BLaER1 treated with 17β-estradiol and CSF1 and Interleukin-3, amounts not matched to agents 10 nM and 100 nM (cell line): ENCODE results near the gene DLL1.
"Not testable (repeated sequence)": the region's sequence is repeated elsewhere in the genome, so short reads cannot be mapped to it uniquely, and the experiment has no call there.

Source experiments
- H3K27ac ChIP-seq, 11 experiments: shearing (Covaris generic); formaldehyde crosslinking; 2 replicates each; pipeline ENCODE4 v1.8.1; 2022
- H3K27me3 ChIP-seq, 11 experiments: shearing (Covaris generic); formaldehyde crosslinking; 2 replicates each; pipeline ENCODE4 v1.8.1; 2022
- H3K36me3 ChIP-seq, 11 experiments: shearing (Covaris generic); formaldehyde crosslinking; 2 replicates each; pipeline ENCODE4 v1.8.1; 2022
- H3K4me1 ChIP-seq, 10 experiments: shearing (Covaris generic); formaldehyde crosslinking; 2 replicates each; pipeline ENCODE4 v1.8.1; 2022
- H3K4me2 ChIP-seq, 11 experiments: shearing (Covaris generic); formaldehyde crosslinking; 2 replicates each; pipeline ENCODE4 v1.8.1; 2022
- H3K4me3 ChIP-seq, 10 experiments: shearing (Covaris generic); formaldehyde crosslinking; 2 replicates each; pipeline ENCODE4 v1.8.1; 2022
- H3K9ac ChIP-seq, 11 experiments: shearing (Covaris generic); formaldehyde crosslinking; 2 replicates each; pipeline ENCODE4 v1.8.1; 2022
- H3K9me3 ChIP-seq, 11 experiments: shearing (Covaris generic); formaldehyde crosslinking; replicated peaks in 1 of 11; 2 replicates each; pipeline ENCODE4 v1.8.1; 2022
- H4K20me1 ChIP-seq, 11 experiments: shearing (Covaris generic); formaldehyde crosslinking; 2 replicates each; pipeline ENCODE4 v1.8.1; 2022
- Cebpa-rat ChIP-seq, 11 experiments: shearing (Covaris generic); IDR thresholded peaks; 2 replicates each; pipeline ENCODE4 v1.8.1; 2022

DLL1 gene, protein sequence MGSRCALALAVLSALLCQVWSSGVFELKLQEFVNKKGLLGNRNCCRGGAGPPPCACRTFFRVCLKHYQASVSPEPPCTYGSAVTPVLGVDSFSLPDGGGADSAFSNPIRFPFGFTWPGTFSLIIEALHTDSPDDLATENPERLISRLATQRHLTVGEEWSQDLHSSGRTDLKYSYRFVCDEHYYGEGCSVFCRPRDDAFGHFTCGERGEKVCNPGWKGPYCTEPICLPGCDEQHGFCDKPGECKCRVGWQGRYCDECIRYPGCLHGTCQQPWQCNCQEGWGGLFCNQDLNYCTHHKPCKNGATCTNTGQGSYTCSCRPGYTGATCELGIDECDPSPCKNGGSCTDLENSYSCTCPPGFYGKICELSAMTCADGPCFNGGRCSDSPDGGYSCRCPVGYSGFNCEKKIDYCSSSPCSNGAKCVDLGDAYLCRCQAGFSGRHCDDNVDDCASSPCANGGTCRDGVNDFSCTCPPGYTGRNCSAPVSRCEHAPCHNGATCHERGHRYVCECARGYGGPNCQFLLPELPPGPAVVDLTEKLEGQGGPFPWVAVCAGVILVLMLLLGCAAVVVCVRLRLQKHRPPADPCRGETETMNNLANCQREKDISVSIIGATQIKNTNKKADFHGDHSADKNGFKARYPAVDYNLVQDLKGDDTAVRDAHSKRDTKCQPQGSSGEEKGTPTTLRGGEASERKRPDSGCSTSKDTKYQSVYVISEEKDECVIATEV

DNA sequence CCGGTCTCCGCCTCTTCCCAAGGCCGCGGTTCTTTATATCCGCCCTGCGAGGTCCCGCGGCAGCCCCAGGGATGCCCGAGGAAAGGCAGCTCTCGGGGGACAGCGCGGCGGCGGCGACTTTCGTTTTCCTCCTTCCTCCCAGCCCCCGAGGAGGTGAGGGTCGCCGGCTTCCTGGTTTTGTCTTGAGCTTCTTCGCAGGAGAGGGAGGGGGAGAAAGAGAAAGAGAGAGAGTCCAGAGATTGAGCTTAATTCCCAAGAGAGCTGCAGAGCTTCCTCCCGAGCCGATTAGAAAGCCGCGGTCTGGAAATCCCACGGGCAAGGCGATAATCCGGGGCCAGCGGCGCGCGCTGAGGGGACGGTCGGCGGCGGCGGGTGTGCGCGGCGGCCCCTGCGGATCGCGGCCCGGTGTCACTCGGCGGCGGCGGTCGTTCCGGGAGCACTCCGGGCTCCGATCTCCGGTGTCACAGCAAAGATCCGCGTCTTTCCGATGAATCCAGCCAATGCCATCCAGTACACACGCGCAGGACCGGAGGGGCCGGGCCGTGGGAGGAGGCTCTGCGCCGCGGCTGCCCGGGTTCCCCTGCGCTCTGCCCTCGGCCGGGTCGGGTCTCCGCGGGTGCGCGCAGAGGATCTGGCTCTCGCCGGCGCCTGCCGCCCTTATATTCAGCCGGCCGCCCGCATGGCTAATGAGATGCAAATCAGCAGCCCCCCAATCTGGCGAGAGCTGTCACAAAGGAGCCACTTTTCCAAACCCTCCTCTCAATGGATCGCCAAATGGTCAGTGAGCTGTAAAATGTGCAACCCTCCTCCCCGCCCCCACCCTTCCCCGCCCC, at the start of gene DLL1:
DLL1 (minus strand) TSS at position 783 of the 833 bp plus-strand sequence. CDS start 939 bp downstream, outside the sequence.
- Histone ChIP-seq H3K4me1 (peaks cover 34 to 68% (median 45%) of the 10 kb centered on the region in 10 experiments), H3K36me3 (peaks cover 0 to 40% (median 0%) of the 10 kb centered on the region in 11 experiments; a peak in 4 of 22 replicates), H3K27ac (peak within 1 kb of the TSS in 3 of 11 experiments; percentile 33 to 50 (median 36); a peak in 4 of 22 replicates), H3K9me3 (no peaks in the 10 kb centered on the region; a peak in 1 of 22 replicates), H3K4me3 (peak within 1 kb of the TSS; percentile 58 to 75 (median 69)), H3K27me3 (peaks cover 96 to 100% (median 100%) of the 10 kb centered on the region in 11 experiments), H4K20me1 (peaks cover 49 to 96% (median 84%) of the 10 kb centered on the region in 11 experiments; a peak in 21 of 22 replicates), H3K9ac (peak within 1 kb of the TSS; percentile 46 to 85 (median 66)), H3K4me2 (peak within 1 kb of the TSS; percentile 96 to 100 (median 99))
- no peak for TF ChIP-seq Cebpa-rat (IDR thresholded peaks at IDR 0.05)

DNA sequence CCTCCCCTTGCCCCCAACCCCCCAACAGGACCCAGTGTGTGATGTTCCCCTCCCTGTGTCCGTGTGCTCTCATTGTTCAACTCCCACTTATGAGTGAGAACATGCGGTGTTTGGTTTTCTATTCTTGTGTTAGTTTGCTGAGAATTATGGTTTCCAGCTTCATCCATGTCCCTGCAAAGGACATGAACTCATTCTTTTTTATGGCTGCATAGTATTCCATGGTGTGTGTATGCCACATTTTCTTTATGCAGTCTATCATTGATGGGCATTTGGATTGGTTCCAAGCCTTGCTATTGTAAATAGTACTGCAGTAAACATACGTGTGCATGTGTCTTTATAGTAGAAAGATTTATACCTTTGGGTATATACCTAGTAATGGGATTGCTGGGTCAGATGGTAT, 44.3 kb upstream of the DLL1 start:
- H3K27me3 ChIP-seq, H3K4me3 ChIP-seq, H3K4me1 ChIP-seq, H3K9ac ChIP-seq, H3K27ac ChIP-seq, H3K4me2 ChIP-seq: not testable (repeated sequence)
- Histone ChIP-seq H3K9me3 (peaks cover 6 to 15% (median 11%) of the 10 kb centered on the region in 11 experiments; a peak in 18 of 22 replicates), H4K20me1 (peaks cover 4 to 50% (median 28%) of the 10 kb centered on the region in 11 experiments; a peak in 14 of 22 replicates), H3K36me3 (peaks cover 51 to 93% (median 64%) of the 10 kb centered on the region in 11 experiments)

DNA sequence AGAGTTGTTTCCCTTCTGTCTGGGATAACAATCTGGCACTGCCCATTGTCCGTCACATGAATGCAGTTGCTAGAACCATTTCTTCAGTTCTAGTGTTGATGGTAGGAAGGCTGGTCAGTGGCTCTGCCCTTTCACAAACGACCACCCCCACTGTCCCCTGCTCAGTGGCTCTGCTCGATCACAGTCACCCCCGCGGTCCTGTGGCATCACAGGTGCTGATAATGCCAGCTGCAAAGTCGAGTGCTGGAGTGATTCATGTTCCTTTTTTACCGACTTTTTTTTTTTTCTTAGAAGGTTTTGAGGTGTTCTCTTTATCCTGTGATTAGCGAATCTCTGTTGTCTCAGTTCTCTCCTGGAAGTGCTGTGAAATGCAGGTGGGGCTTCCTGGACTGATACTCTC, 38.4 kb upstream of the DLL1 start:
- no peaks in the 10 kb centered on the region for H3K4me1 ChIP-seq
- peaks cover 0 to 2% (median 0%) of the 10 kb centered on the region in 11 experiments; a peak in 2 of 22 replicates for H3K9me3 ChIP-seq
- no peak for TF ChIP-seq Cebpa-rat (IDR thresholded peaks at IDR 0.05)
- H3K9ac ChIP-seq: no peak overlapping the region
- no peak overlapping the region for H3K4me3 ChIP-seq
- H3K27me3 ChIP-seq: no peaks in the 10 kb centered on the region
- no peak overlapping the region for H3K27ac ChIP-seq
- peaks cover 9 to 48% (median 28%) of the 10 kb centered on the region in 11 experiments; a peak in 17 of 22 replicates for H4K20me1 ChIP-seq
- no peak overlapping the region for H3K4me2 ChIP-seq
- H3K36me3 ChIP-seq: peaks cover 84 to 98% (median 95%) of the 10 kb centered on the region in 11 experiments

DNA sequence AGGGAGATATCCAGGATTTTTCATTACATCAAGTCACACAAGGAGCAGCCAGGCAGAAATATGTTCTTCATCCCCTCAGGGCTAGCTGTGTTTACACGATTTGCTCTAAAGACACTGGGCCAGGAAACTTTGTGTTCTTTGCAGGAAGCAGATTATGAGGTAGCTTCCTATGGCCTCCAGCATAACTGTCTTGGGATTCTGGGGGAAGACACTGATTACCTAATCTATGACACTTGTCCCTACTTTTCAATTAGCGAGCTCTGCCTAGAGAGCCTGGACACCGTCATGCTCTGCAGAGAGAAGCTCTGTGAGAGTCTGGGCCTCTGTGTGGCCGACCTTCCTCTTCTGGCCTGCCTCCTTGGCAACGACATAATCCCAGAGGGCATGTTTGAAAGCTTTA, 26.8 kb upstream of the DLL1 start:
- TF ChIP-seq Cebpa-rat (IDR thresholded peaks at IDR 0.05): no peak
- peaks cover 58 to 97% (median 72%) of the 10 kb centered on the region in 11 experiments for H3K36me3 ChIP-seq
- peaks cover 0 to 11% (median 0%) of the 10 kb centered on the region in 10 experiments; a peak in 3 of 20 replicates for H3K4me1 ChIP-seq
- H3K4me3 ChIP-seq: no peak overlapping the region
- no peak overlapping the region for H3K27ac ChIP-seq
- H4K20me1 ChIP-seq: peaks cover 45 to 98% (median 82%) of the 10 kb centered on the region in 11 experiments
- no peak overlapping the region; a peak in 1 of 22 replicates for H3K4me2 ChIP-seq
- no peaks in the 10 kb centered on the region for H3K27me3 ChIP-seq
- H3K9ac ChIP-seq: no peak overlapping the region
- H3K9me3 ChIP-seq: no peaks in the 10 kb centered on the region

DNA sequence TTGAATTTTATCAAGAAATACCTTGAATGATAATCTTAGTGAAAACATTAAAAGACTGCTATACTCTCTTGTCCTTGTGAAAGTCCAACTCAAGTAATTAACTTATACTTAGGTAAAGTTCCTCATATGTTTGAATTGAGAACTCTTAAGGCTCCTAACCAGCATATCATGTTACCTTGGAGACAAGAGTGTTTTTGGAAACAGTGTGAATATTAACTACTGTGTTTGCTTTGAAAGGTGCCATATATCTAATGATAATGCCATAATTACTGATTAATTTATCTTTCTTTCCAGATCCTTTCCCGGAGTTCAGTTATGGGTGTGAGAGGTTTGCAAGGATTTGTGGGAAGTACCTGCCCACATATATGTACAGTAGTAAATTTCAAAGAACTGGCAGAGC, 26.2 kb upstream of the DLL1 start:
- Histone ChIP-seq H4K20me1 (peaks cover 51 to 98% (median 86%) of the 10 kb centered on the region in 11 experiments), H3K27me3 (no peaks in the 10 kb centered on the region), H3K4me2 (no peak overlapping the region), H3K36me3 (peaks cover 52 to 93% (median 67%) of the 10 kb centered on the region in 11 experiments), H3K9me3 (no peaks in the 10 kb centered on the region), H3K27ac (no peak overlapping the region), H3K4me3 (no peak overlapping the region), H3K9ac (no peak overlapping the region), H3K4me1 (peaks cover 0 to 11% (median 0%) of the 10 kb centered on the region in 10 experiments; a peak in 3 of 20 replicates)
- TF ChIP-seq Cebpa-rat (IDR thresholded peaks at IDR 0.05): no peak

DNA sequence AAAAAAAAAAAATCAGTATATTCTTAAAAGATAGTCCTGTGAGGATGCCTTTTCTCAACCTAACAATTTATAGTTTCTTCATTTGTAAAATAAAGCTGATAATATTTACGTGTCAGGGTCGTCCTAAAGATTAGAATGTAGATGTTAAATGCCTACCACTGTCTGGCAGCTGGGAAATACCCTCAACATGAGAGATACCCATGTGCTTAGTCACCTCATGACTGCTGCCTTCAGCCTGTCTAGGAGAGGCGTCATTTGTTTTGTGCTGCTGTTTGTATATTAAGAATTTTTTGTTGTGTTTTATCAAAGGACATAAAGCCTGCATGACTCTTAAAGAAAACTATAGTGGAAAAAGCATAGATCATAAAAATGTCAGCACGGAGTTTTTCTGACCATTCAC, 25.2 kb upstream of the DLL1 start:
- Histone ChIP-seq H3K4me1 (peaks cover 0 to 11% (median 0%) of the 10 kb centered on the region in 10 experiments; a peak in 3 of 20 replicates), H3K27me3 (no peaks in the 10 kb centered on the region), H3K9ac (no peak overlapping the region), H3K4me2 (no peak overlapping the region), H3K9me3 (no peaks in the 10 kb centered on the region), H3K27ac (no peak overlapping the region), H3K4me3 (no peak overlapping the region), H4K20me1 (peaks cover 61 to 99% (median 89%) of the 10 kb centered on the region in 11 experiments), H3K36me3 (peaks cover 47 to 92% (median 61%) of the 10 kb centered on the region in 11 experiments)
- no peak for TF ChIP-seq Cebpa-rat (IDR thresholded peaks at IDR 0.05)

DNA sequence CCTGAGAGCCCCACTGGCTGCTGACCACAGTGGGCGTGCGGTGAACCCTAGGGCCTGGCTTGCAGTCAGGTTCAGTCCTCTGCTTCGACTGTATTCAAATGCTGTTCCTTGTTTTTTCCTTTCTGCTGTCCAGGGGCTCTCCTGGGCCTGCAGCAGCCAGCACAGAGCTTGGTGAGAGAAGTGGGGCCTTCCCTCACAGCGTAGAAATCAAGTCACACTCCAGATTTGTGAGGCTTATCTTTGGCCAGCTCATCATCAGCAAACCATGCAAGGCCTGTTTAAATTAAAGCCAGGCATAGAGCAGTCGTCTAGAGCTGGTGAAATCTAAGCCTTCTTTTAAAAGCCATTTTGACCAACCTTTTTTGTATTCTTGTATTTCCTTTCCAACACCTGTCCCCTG, 24.1 kb upstream of the DLL1 start:
- H3K4me2 ChIP-seq: no peak overlapping the region
- H4K20me1 ChIP-seq: peaks cover 71 to 99% (median 93%) of the 10 kb centered on the region in 11 experiments
- no peak overlapping the region for H3K27ac ChIP-seq
- no peak overlapping the region for H3K4me3 ChIP-seq
- peaks cover 38 to 91% (median 61%) of the 10 kb centered on the region in 11 experiments for H3K36me3 ChIP-seq
- H3K9ac ChIP-seq: no peak overlapping the region
- H3K27me3 ChIP-seq: no peaks in the 10 kb centered on the region
- H3K4me1 ChIP-seq: peaks cover 0 to 22% (median under 1%) of the 10 kb centered on the region in 10 experiments; a peak in 4 of 20 replicates
- H3K9me3 ChIP-seq: no peaks in the 10 kb centered on the region
- no peak for TF ChIP-seq Cebpa-rat (IDR thresholded peaks at IDR 0.05)

DNA sequence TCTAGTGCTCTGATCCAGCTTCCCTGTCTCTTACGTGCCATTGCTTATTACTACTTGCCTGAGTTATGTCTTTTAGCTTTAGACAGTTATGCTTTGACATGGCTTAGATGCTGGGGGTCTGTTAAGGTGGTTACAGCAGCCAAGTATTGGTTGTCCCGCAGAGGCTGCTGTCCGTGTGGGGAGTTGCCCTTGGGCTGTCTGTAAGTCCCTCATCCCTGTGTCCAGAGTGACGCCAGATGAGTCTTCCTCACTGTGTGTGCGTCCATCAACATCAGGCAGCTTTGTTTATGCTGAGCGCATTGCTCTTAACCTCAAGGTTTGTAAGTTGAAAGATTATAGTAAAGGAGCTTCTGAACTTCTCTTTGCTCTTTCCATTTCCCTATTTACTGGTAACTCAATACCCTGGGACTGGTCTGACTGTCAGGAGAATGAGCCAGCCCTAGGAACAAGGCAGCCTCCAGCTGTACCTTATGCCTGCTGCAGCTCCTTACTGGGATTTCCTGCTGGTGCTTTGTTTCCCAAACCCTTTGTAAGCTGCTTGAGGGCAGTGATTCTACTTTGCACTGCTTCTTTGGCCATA, 22.9 kb upstream of the DLL1 start:
- H3K4me3 ChIP-seq: no peak overlapping the region
- no peak overlapping the region for H3K4me2 ChIP-seq
- peaks cover 27 to 80% (median 51%) of the 10 kb centered on the region in 11 experiments for H3K36me3 ChIP-seq
- H3K9ac ChIP-seq: no peak overlapping the region
- H3K4me1 ChIP-seq: peaks cover under 1 to 34% (median 5%) of the 10 kb centered on the region in 10 experiments; a peak in 16 of 20 replicates
- H3K9me3 ChIP-seq: no peaks in the 10 kb centered on the region
- no peaks in the 10 kb centered on the region for H3K27me3 ChIP-seq
- peaks cover 69 to 98% (median 92%) of the 10 kb centered on the region in 11 experiments for H4K20me1 ChIP-seq
- H3K27ac ChIP-seq: no peak overlapping the region
- TF ChIP-seq Cebpa-rat (IDR thresholded peaks at IDR 0.05): no peak
